Endothelial cell of umbilical vein (primary cell): Measurements from ENCODE around the gene PSD2. TPM values are rescaled to one million over a fixed set of nuclear protein-coding genes. Genes with fewer than 3 reads are reported as not detected.

Experiments
- BruUV-seq: library from RNA; stranded (reverse); fragments of 400-500 nt; replicated peaks from 2 replicates; lab custom pipeline; 2021; lab: Mats Ljungman, UMichigan
- CTCF ChIA-PET: fragments of 300-600, 350-600 bp; sonication (Branson Sonifier 250); formaldehyde crosslinking; loops from one replicate; lab custom pipeline; 2021; ENCODE audit warnings: antibody characterized with exemption, inconsistent platforms; lab: Charles Lee
- POLR2A ChIA-PET: fragments of 300-600, 350-600 bp; sonication (Branson Sonifier 250); formaldehyde crosslinking; loops from one replicate; lab custom pipeline; 2021; ENCODE audit warnings: antibody characterized with exemption, inconsistent platforms; lab: Charles Lee
- DNase-seq: peaks from one replicate; pipeline ENCODE4 v3.0.0-alpha.2; 2011; ENCODE audit warnings: low read depth, low spot score
- FAIRE-seq: peaks from 2 replicates; lab custom pipeline; 2011; peaks lifted over from hg19 to GRCh38; lab: Jason Lieb, UNC
- H2AFZ ChIP-seq: 2 replicates; pipeline ENCODE4 v1.6.0; 2012; ENCODE audit warnings: low read depth, low read length, control low read depth, inconsistent platforms
- H3K27ac ChIP-seq: 2 replicates; pipeline ENCODE4 v1.5.1; 2011; ENCODE audit warnings: low read depth, mild to moderate bottlenecking, control low read depth, low read length, moderate library complexity; ENCODE audit not compliant: insufficient read depth
- H3K27me3 ChIP-seq, 2 experiments: 2 replicates each; pipeline versions ENCODE4 v1.6.0 to v1.6.1; 2011; ENCODE audit warnings: low read length in 2 of 2, mixed read lengths in 1 of 2; ENCODE audit not compliant: control insufficient read depth in 2 of 2, insufficient read depth in 2 of 2
- H3K36me3 ChIP-seq, 2 experiments: 2 replicates in 1 of 2; 3 replicates in 1 of 2; pipeline ENCODE4 v1.5.1; 2011; ENCODE audit warnings: low read length in 2 of 2, mild to moderate bottlenecking in 1 of 2, moderate library complexity in 1 of 2; ENCODE audit not compliant: control insufficient read depth in 2 of 2, insufficient read depth in 2 of 2; ENCODE audit errors: extremely low read depth in 1 of 2
- H3K4me1 ChIP-seq: 3 replicates; pipeline ENCODE4 v1.5.1; 2011; ENCODE audit warnings: mild to moderate bottlenecking, low read length; ENCODE audit not compliant: control insufficient read depth, insufficient read depth; ENCODE audit errors: extremely low read depth
- H3K4me2 ChIP-seq: 2 replicates; pipeline ENCODE4 v1.6.1; 2011; ENCODE audit warnings: low read length, control low read depth, mixed read lengths; ENCODE audit not compliant: insufficient read depth
- H3K4me3 ChIP-seq, 3 experiments: fragments of 200-600 bp in 1 of 3; sonication (generic), shearing (Covaris generic) in 1 of 3; replicated peaks in 1 of 3; 2 replicates each; pipeline ENCODE4 v1.5.1; 2011 to 2016; ENCODE audit warnings: control low read depth in 3 of 3, low read length in 3 of 3, mild to moderate bottlenecking in 2 of 3, inconsistent platforms in 1 of 3, low read depth in 1 of 3, moderate library complexity in 1 of 3; ENCODE audit not compliant: insufficient read depth in 1 of 3
- H3K79me2 ChIP-seq: 2 replicates; pipeline ENCODE4 v1.6.0; 2012; ENCODE audit warnings: low read length, inconsistent platforms; ENCODE audit not compliant: control insufficient read depth, insufficient read depth
- H3K9ac ChIP-seq: replicated peaks from 2 replicates; pipeline ENCODE3; 2011; ENCODE audit warnings: low read length, control low read depth; ENCODE audit not compliant: insufficient read depth; ENCODE audit errors: extremely low read depth
- H3K9me1 ChIP-seq: replicated peaks from 3 replicates; pipeline ENCODE4 v1.6.0; 2011; ENCODE audit warnings: mild to moderate bottlenecking, low read length; ENCODE audit not compliant: control insufficient read depth, insufficient read depth; ENCODE audit errors: extremely low read depth
- H3K9me3 ChIP-seq: replicated peaks from 2 replicates; pipeline ENCODE4 v1.5.1; 2012; ENCODE audit warnings: low read length, inconsistent platforms; ENCODE audit not compliant: control insufficient read depth, insufficient read depth
- H4K20me1 ChIP-seq: replicated peaks from 2 replicates; pipeline ENCODE3; 2011; ENCODE audit warnings: mild to moderate bottlenecking, low read length; ENCODE audit not compliant: control insufficient read depth, insufficient read depth; ENCODE audit errors: extremely low read depth
- EZH2 ChIP-seq: IDR thresholded peaks from 2 replicates; pipeline ENCODE4 v1.6.1; 2012; ENCODE audit warnings: borderline replicate concordance, low read depth, mild to moderate bottlenecking, moderate library complexity, low read length, inconsistent platforms; ENCODE audit not compliant: severe bottlenecking
- FOS ChIP-seq: IDR thresholded peaks from 2 replicates; pipeline ENCODE4 v1.6.1; 2011; ENCODE audit warnings: mild to moderate bottlenecking, low read length, moderate library complexity, borderline replicate concordance; ENCODE audit not compliant: insufficient read depth
- GATA2 ChIP-seq: IDR thresholded peaks from 2 replicates; pipeline ENCODE4 v1.7.0; 2011; ENCODE audit warnings: low read depth, mild to moderate bottlenecking, moderate library complexity, mixed read lengths, low read length; ENCODE audit not compliant: insufficient read length, insufficient read depth
- JUN ChIP-seq: IDR thresholded peaks from 2 replicates; pipeline ENCODE4 v1.6.1; 2011; ENCODE audit warnings: borderline replicate concordance, low read depth; ENCODE audit not compliant: insufficient read length, insufficient read depth
- MAX ChIP-seq: IDR thresholded peaks from 2 replicates; pipeline ENCODE4 v1.6.1; 2011; ENCODE audit not compliant: insufficient read depth, insufficient read length
- MYC ChIP-seq: IDR thresholded peaks from one replicate; pipeline ENCODE4 v1.6.1; 2011; ENCODE audit warnings: mild to moderate bottlenecking, low read depth, low read length
- POLR2A ChIP-seq: IDR thresholded peaks from 2 replicates; pipeline ENCODE4 v1.6.1; 2012; ENCODE audit warnings: low read depth, mild to moderate bottlenecking, control low read depth, low read length
- POLR2AphosphoS5 ChIP-seq: IDR thresholded peaks from 2 replicates; pipeline ENCODE4 v1.6.1; 2012; ENCODE audit warnings: low read depth, mild to moderate bottlenecking, control low read depth, low read length, moderate library complexity; ENCODE audit not compliant: insufficient read depth
- dilution Hi-C: fragments of 300-500 bp; cut with MboI; formaldehyde crosslinking; loops from one replicate; pipeline ENCODE4 v1.15.0; 2019; ENCODE audit warnings: low sequenced_read_pairs; ENCODE audit not compliant: extremely low pct_ligation_motif_present
- intact Hi-C: fragments of 100-400 bp; cut with micrococcal nuclease; formaldehyde crosslinking; loops from one replicate; pipeline ENCODE4 v1.10.0; 2022
- polyA plus RNA-seq, 4 experiments: library from polyadenylated mRNA; depleted of rRNA in 3 of 4; stranded (reverse) in 3 of 4; unstranded in 1 of 4; fragments of >200 nt; gene quantifications; 2 replicates each; pipeline versions ENCODE4 v1.2.1 to v1.2.3, GENCODE V29; 2011 to 2012; ENCODE audit warnings: missing spikeins in 1 of 4
- total RNA-seq: library from RNA; stranded (reverse); gene quantifications from 2 replicates; pipeline ENCODE4 v1.2.3, GENCODE V29; 2021
- TF ChIP-seq, protein P1 (sequence below), 2 donors: IDR thresholded peaks; 1 replicate in 1 of 2; 2 replicates in 1 of 2; pipeline ENCODE4 v1.5.1; 2011; ENCODE audit warnings: low read length in 2 of 2, mild to moderate bottlenecking in 2 of 2, moderate library complexity in 2 of 2, control low read depth in 1 of 2, inconsistent platforms in 1 of 2, low read depth in 1 of 2; ENCODE audit not compliant: insufficient read depth in 1 of 2; ENCODE audit errors: extremely low read depth in 1 of 2

PSD2 gene
- total and polyA plus RNA-seq, 2 donors (not counting 3 experiments of a cell fraction or from before 2014, with no cell fraction given): not detected

DNA sequence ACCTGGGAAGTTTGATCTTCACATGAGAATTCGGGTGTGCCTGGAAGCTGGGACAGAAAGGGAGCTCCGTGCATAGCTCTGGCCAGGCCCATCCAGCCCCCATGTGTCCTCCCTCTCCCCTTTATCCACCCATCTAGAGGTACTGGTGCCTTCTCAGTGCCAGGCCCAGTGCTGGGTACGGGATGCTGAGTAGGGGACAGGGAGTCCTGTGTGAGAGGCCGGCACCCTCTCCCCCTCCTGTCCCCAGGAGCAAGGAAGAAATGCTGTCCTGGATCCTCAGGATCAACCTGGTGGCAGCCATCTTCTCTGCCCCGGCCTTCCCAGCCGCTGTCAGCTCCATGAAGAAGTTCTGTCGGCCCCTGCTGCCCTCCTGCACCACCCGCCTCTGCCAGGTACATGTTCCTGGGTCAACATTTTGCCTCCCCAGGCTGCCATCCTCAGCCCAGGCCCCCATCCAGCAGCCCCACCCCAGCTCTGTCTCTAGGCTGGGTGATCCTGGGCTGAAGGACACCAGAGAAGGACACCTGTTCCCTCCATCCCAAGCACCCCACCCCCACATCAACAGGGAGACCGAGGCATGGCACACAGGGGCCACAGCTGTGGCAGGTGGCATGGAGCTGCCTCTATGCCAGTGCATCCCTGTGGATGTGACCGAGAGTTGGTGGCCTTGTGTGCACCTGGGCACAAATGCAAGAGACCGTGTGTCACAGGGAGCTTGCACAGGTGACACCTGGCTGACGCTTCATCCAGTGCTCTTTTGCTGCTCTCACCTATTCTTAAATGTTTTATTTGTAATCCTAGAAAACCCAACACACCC is 43.0 kb downstream of the PSD2 start:
- H3K36me3 ChIP-seq: no peaks in the 10 kb centered on the region
- H3K9me1 ChIP-seq: no peaks in the 10 kb centered on the region
- H3K27ac ChIP-seq: no peak overlapping the region
- intact Hi-C loops: no loop called here
- no peaks in the 10 kb centered on the region for H3K4me1 ChIP-seq
- no peak overlapping the region for H3K4me3 ChIP-seq
- DNase-seq (no peak), FAIRE-seq (no peak)
- ChIA-PET POLR2A (interaction anchor here (0.7 kb wide), 1 partner anchor 305 kb away, joined by 3 read pairs; no protein-coding TSS in a partner anchor), CTCF (interaction anchor here (0.7 to 3.8 kb wide), 5 partner anchors 24 to 130 kb away, joined by 3 to 16 read pairs (median 4); no protein-coding TSS in a partner anchor)
- dilution Hi-C loops: no loop called here
- no peak overlapping the region for H3K9ac ChIP-seq
- H3K9me3 ChIP-seq: no peaks in the 10 kb centered on the region
- peaks cover 0 to 5% of the 10 kb centered on the region in 2 experiments for H3K27me3 ChIP-seq
- no peaks in the 10 kb centered on the region for H4K20me1 ChIP-seq
- no TSS peak for BruUV-seq
- no peaks in the 10 kb centered on the region for H3K79me2 ChIP-seq
- TF ChIP-seq, protein P1, sequence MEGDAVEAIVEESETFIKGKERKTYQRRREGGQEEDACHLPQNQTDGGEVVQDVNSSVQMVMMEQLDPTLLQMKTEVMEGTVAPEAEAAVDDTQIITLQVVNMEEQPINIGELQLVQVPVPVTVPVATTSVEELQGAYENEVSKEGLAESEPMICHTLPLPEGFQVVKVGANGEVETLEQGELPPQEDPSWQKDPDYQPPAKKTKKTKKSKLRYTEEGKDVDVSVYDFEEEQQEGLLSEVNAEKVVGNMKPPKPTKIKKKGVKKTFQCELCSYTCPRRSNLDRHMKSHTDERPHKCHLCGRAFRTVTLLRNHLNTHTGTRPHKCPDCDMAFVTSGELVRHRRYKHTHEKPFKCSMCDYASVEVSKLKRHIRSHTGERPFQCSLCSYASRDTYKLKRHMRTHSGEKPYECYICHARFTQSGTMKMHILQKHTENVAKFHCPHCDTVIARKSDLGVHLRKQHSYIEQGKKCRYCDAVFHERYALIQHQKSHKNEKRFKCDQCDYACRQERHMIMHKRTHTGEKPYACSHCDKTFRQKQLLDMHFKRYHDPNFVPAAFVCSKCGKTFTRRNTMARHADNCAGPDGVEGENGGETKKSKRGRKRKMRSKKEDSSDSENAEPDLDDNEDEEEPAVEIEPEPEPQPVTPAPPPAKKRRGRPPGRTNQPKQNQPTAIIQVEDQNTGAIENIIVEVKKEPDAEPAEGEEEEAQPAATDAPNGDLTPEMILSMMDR (IDR thresholded peaks at IDR 0.05; ENCODE audit: extremely low read depth in 1 of 2, insufficient read depth in 1 of 2, low read depth in 1 of 2, low read length in 2 of 2): no peak
- TF ChIP-seq POLR2AphosphoS5: no peak
- TF ChIP-seq FOS: no peak
- TF ChIP-seq POLR2A: no peak
- TF ChIP-seq GATA2: no peak
- TF ChIP-seq MYC: no peak
- TF ChIP-seq EZH2: no peak
- TF ChIP-seq JUN: no peak
- no peak for TF ChIP-seq MAX
- H3K4me2 ChIP-seq: no peak overlapping the region
- H2AFZ ChIP-seq: no peak overlapping the region
